A673 (cell line): ENCODE data around the gene NT5C2. TPM values are rescaled to one million over a fixed set of nuclear protein-coding genes. Genes with fewer than 3 reads are reported as not detected.

Source experiments
- BruUV-seq: library from RNA; stranded (reverse); fragments of 400-500 nt; replicated peaks from 2 replicates; lab custom pipeline; 2021; lab: Mats Ljungman, UMichigan
- CTCF ChIA-PET: fragments of 300-600 bp; sonication (Branson Sonifier 250); formaldehyde crosslinking; loops from one replicate; lab custom pipeline; 2022; ENCODE audit warnings: antibody characterized with exemption; lab: Charles Lee
- POLR2A ChIA-PET: fragments of 300-600 bp; sonication (Branson Sonifier 250); formaldehyde crosslinking; loops from one replicate; lab custom pipeline; 2022; ENCODE audit warnings: antibody characterized with exemption; ENCODE audit not compliant: low non-redundant PET; lab: Charles Lee
- DNase-seq: peaks from one replicate; pipeline ENCODE4 v3.0.0-alpha.2; 2015; ENCODE audit warnings: low spot score
- H3K27ac ChIP-seq: fragments of 200-600 bp; sonication (generic); 2 replicates; pipeline ENCODE4 v1.5.1; 2016; ENCODE audit warnings: mixed run types, low read depth, mild to moderate bottlenecking, mixed read lengths, antibody characterized with exemption, low read length; ENCODE audit not compliant: poor library complexity, severe bottlenecking
- H3K27me3 ChIP-seq: fragments of 200-600 bp; sonication (generic); replicated peaks from 2 replicates; pipeline ENCODE4 v1.6.1; 2017; ENCODE audit warnings: mixed run types, low read depth, mild to moderate bottlenecking, mixed read lengths, antibody characterized with exemption, low read length; ENCODE audit not compliant: insufficient read depth, poor library complexity
- H3K36me3 ChIP-seq: fragments of 200-600 bp; sonication (generic); 2 replicates; pipeline ENCODE4 v1.6.1; 2016; ENCODE audit warnings: mixed run types, mild to moderate bottlenecking, mixed read lengths, antibody characterized with exemption, low read length; ENCODE audit not compliant: insufficient read depth, poor library complexity, severe bottlenecking
- H3K4me1 ChIP-seq: fragments of 200-600 bp; sonication (generic); 2 replicates; pipeline ENCODE4 v1.6.1; 2017; ENCODE audit warnings: mixed run types, mild to moderate bottlenecking, mixed read lengths, antibody characterized with exemption, low read length; ENCODE audit not compliant: insufficient read depth, poor library complexity, severe bottlenecking
- H3K4me3 ChIP-seq: fragments of 200-600 bp; sonication (generic); 2 replicates; pipeline ENCODE4 v1.5.1; 2016; ENCODE audit warnings: low read depth, mixed run types, mild to moderate bottlenecking, mixed read lengths, low read length; ENCODE audit not compliant: poor library complexity, severe bottlenecking
- H3K9me3 ChIP-seq: fragments of 200-600 bp; sonication (generic); 2 replicates; pipeline ENCODE4 v1.6.1; 2016; ENCODE audit warnings: mixed run types, low read depth, mild to moderate bottlenecking, mixed read lengths, antibody characterized with exemption, low read length; ENCODE audit not compliant: poor library complexity, severe bottlenecking
- EZH2 ChIP-seq: fragments of 200-600 bp; sonication (generic); IDR thresholded peaks from 2 replicates; pipeline ENCODE4 v1.6.1; 2017; ENCODE audit warnings: borderline replicate concordance, low read depth, mild to moderate bottlenecking, mixed read lengths, antibody characterized with exemption, low read length; ENCODE audit not compliant: poor library complexity, severe bottlenecking
- intact Hi-C: fragments of 100-400 bp; cut with micrococcal nuclease; formaldehyde crosslinking; loops from one replicate; pipeline ENCODE4 v1.10.0; 2022; ENCODE audit not compliant: unreplicated experiment
- total RNA-seq: library from RNA; stranded (reverse); gene quantifications from 2 replicates; pipeline ENCODE4 v1.2.3, GENCODE V29; 2021
- TF ChIP-seq, protein P1 (sequence below): fragments of 300-800, 200-600 bp; sonication (generic); conservative IDR thresholded peaks from 2 replicates; pipeline ENCODE4 v1.5.1; 2017; ENCODE audit warnings: low read depth, mild to moderate bottlenecking, antibody characterized with exemption, low read length, moderate library complexity, mixed read lengths

Gene NT5C2
- total RNA-seq, 1 experiment from 2014 or later = 61.8 TPM

DNA sequence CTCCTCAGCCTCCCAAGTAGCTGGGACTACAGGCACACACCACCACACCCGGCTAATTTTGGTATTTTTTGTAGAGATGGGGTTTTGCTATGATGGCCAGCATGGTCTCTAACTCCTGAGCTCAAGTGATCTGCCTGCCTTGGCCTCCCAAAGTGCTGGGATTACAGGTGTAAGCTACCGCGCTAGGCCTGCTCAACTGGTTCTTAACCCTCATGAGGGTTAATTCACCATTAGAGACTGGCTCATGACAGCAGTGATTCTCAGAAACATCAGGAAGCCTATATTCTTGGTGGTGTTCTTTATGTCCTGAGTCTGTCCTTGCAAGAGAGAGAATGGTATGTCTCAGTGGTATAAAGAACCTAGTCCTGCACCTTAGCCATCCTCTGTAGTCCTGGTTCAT lies 10.4 kb upstream of the NT5C2 start:
- H3K36me3 ChIP-seq = no peaks in the 10 kb centered on the region
- BruUV-seq = no TSS peak
- no peaks in the 10 kb centered on the region for H3K9me3 ChIP-seq
- ChIA-PET POLR2A (no interaction called here), CTCF (no interaction called here)
- no peak overlapping the region for H3K4me3 ChIP-seq
- no peak overlapping the region for H3K27ac ChIP-seq
- no peaks in the 10 kb centered on the region for H3K4me1 ChIP-seq
- TF ChIP-seq EZH2 = no peak
- TF ChIP-seq, protein P1, sequence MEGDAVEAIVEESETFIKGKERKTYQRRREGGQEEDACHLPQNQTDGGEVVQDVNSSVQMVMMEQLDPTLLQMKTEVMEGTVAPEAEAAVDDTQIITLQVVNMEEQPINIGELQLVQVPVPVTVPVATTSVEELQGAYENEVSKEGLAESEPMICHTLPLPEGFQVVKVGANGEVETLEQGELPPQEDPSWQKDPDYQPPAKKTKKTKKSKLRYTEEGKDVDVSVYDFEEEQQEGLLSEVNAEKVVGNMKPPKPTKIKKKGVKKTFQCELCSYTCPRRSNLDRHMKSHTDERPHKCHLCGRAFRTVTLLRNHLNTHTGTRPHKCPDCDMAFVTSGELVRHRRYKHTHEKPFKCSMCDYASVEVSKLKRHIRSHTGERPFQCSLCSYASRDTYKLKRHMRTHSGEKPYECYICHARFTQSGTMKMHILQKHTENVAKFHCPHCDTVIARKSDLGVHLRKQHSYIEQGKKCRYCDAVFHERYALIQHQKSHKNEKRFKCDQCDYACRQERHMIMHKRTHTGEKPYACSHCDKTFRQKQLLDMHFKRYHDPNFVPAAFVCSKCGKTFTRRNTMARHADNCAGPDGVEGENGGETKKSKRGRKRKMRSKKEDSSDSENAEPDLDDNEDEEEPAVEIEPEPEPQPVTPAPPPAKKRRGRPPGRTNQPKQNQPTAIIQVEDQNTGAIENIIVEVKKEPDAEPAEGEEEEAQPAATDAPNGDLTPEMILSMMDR = no peak
- no peaks in the 10 kb centered on the region for H3K27me3 ChIP-seq
- intact Hi-C loops = no loop called here
- DNase-seq = no peak

DNA sequence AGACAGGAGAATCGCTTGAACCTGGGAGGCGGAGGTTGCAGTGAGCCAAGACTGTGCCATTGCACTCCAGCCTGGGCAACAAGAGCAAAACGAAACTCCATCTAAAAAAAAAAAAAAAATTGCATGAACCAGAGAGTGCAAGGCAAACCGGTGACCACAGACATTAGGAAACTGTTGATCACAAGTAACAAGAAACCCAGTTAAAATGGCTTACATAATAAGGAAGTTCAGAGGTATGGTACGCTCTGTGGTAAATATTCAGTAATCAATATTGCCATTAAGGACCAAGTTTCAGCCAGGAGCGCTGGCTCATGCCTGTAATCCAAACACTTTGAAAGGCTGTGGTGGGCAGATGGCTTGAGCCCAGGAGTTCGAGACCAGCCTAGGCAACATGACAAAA lies 9.2 kb upstream of the NT5C2 start:
- DNase-seq = no peak
- no peak overlapping the region for H3K27ac ChIP-seq
- no peaks in the 10 kb centered on the region for H3K4me1 ChIP-seq
- POLR2A ChIA-PET = no interaction called here
- BruUV-seq = no TSS peak
- no peaks in the 10 kb centered on the region for H3K27me3 ChIP-seq
- H3K4me3 ChIP-seq = no peak overlapping the region
- no peaks in the 10 kb centered on the region for H3K36me3 ChIP-seq
- CTCF ChIA-PET = no interaction called here
- TF ChIP-seq, protein P1 = no peak
- TF ChIP-seq EZH2 = no peak
- H3K9me3 ChIP-seq = no peaks in the 10 kb centered on the region
- intact Hi-C loops = no loop called here

DNA sequence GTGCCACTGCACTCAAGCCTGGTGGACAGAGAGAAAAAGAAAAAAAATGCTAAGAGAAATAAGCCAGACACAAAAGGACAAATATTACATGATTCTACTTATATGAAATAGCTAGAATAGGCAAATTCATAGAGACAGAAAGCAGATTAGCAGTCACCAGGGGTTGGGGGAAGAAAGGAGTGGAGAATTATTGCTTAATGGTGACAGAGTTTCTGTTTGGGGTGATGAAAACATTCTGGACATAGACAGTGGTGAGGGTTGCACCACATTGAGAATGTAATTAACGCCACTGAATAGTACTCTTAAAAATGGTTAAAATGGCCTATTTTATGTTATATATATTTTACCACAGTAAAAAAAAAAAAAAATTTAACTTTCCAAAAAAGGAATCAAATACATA lies 6.4 kb upstream of the NT5C2 start:
- Histone ChIP-seq H3K36me3 (no peaks in the 10 kb centered on the region), H3K4me1 (no peaks in the 10 kb centered on the region), H3K27ac (no peak overlapping the region), H3K27me3 (no peaks in the 10 kb centered on the region), H3K4me3 (no peak overlapping the region), H3K9me3 (no peaks in the 10 kb centered on the region)
- intact Hi-C loops = no loop called here
- CTCF ChIA-PET = no interaction called here
- POLR2A ChIA-PET = no interaction called here
- TF ChIP-seq, protein P1 = no peak
- no peak for TF ChIP-seq EZH2
- no TSS peak for BruUV-seq
- no peak for DNase-seq
